Measurements from ENCODE around the gene TSSC4.

DNA sequence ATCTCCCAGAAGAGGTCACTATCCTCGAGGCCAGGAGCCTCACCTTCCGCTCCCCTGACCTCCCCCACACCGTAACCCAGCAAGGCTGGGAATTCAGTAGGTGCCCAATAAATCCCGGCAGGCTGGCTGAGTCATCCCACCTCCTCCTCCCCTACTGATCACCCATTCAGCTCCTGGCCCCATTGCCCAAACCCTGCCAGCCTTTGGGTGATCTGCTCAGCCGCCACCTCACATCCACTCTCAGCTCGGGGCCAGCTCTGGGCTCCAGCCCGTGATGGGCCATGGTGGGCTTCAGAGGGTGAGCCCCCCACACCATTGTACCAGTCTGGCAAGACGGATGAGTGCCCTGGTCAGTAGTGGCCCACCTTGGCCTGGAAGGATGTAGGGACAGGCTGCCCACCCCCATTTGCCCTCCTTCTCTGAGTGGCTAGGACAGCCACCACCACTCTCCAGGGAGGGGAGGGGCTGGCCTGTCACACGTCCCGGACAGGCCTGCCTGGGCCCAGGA, 35.5 kb downstream of the TSSC4 start:
- TF ChIP-seq, protein P1, sequence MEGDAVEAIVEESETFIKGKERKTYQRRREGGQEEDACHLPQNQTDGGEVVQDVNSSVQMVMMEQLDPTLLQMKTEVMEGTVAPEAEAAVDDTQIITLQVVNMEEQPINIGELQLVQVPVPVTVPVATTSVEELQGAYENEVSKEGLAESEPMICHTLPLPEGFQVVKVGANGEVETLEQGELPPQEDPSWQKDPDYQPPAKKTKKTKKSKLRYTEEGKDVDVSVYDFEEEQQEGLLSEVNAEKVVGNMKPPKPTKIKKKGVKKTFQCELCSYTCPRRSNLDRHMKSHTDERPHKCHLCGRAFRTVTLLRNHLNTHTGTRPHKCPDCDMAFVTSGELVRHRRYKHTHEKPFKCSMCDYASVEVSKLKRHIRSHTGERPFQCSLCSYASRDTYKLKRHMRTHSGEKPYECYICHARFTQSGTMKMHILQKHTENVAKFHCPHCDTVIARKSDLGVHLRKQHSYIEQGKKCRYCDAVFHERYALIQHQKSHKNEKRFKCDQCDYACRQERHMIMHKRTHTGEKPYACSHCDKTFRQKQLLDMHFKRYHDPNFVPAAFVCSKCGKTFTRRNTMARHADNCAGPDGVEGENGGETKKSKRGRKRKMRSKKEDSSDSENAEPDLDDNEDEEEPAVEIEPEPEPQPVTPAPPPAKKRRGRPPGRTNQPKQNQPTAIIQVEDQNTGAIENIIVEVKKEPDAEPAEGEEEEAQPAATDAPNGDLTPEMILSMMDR (IDR thresholded peaks at IDR 0.05; ENCODE audit: insufficient read depth, low read depth, low read length), result no peak
- TF ChIP-seq EZH2 (IDR thresholded peaks at IDR 0.05; ENCODE audit: insufficient read depth, low read length), result no peak
